ENCODE results near the gene ZC3HAV1L.
"Not testable (repeated sequence)": the region's sequence is repeated elsewhere in the genome, so short reads cannot be mapped to it uniquely, and the experiment has no call there.

ZC3HAV1L gene

DNA sequence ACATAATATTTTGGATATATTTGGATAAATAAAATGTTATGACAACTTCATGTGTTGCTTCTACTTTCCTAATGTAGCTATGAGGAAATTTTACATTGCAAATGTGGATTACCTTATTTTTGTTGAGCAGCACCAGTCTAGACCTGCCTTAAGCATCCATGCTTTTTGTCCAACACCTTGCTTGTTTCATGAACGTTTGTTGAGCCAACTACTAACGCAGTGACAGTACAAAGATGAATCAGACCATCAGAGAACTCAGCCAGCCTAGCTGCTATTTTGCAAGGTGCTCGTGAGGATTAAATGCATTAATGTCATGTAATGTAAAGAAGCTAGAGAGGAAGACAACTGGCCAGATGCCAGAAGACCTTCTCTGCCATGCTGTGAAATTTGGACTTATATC lies 1.1 kb upstream of the ZC3HAV1L start:
- H3K4me3 ChIP-seq (ENCODE audit: extremely low read depth, insufficient read depth, low read length, poor library complexity, severe bottlenecking) = no peak overlapping the region
- H3K36me3 ChIP-seq (ENCODE audit: control insufficient read depth, insufficient read depth, low read length) = peaks cover 24% of the 10 kb centered on the region
- H3K9me3 ChIP-seq (ENCODE audit: control insufficient read depth, low read length) = no peaks in the 10 kb centered on the region
- 93% methylated on average over 3 of the region's 3 CpGs for WGBS, 2 experiments (ENCODE audit: insufficient coverage in 2 of 2)
- H3K27ac ChIP-seq (ENCODE audit: low read depth, low read length, severe bottlenecking) = no peak overlapping the region
- peaks cover 7% of the 10 kb centered on the region for H3K4me1 ChIP-seq (ENCODE audit: control insufficient read depth, insufficient read depth, low read length, poor library complexity, severe bottlenecking)

DNA sequence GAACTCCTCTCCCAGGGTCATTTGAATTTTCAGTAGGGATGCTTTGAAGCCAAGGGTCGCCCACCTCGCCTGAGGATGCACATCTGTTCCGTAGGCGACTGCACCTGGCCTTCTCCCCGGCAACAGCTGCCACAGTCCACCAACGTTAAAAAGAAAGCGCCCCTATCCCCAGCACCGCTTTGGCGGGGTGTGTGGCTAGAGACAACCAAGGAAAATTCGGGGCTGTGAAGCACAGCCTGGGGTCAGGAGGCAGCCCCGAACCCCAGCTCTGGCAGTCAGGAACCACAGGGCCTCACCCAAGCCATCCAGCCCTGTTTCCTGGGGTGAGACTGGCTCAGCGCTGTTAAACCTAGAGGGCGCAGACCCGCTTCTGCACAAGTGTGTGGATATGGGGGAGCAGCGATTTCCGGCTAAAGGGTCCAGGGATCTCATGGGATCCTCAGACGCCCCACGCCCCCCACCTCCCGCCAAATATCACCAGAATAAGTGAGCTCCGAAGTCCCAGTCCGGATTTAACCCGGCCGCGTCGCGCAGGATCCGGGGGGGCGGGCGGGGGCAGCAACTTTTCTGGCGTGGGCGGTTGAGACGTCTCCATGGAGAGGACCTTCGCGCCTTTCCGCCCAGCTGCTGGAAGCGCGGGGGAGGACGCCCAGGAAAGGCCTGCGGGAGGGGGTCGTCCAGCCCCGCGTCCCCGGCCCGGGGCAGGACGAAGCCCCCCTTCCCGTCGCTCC lies 822 bp downstream of the ZC3HAV1L start:
- peaks cover 7% of the 10 kb centered on the region for H3K4me1 ChIP-seq (ENCODE audit: control insufficient read depth, insufficient read depth, low read length, poor library complexity, severe bottlenecking)
- H3K9me3 ChIP-seq (ENCODE audit: control insufficient read depth, low read length) = no peaks in the 10 kb centered on the region
- H3K36me3 ChIP-seq (ENCODE audit: control insufficient read depth, insufficient read depth, low read length) = peaks cover 37% of the 10 kb centered on the region
- 33% methylated on average over 35 to 39 of the region's 47 CpGs for WGBS, 2 experiments (ENCODE audit: insufficient coverage in 2 of 2)
- peak overlapping the region; percentile 60 for H3K4me3 ChIP-seq (ENCODE audit: extremely low read depth, insufficient read depth, low read length, poor library complexity, severe bottlenecking)
- H3K27ac ChIP-seq (ENCODE audit: low read depth, low read length, severe bottlenecking) = no peak overlapping the region

GRCh38 chr7:139034336-139034735 lies 1.5 kb downstream of the ZC3HAV1L start:
- Histone ChIP-seq H3K36me3 (ENCODE audit: control insufficient read depth, insufficient read depth, low read length) (peaks cover 44% of the 10 kb centered on the region), H3K4me3 (ENCODE audit: extremely low read depth, insufficient read depth, low read length, poor library complexity, severe bottlenecking) (peak overlapping the region; percentile 60), H3K9me3 (ENCODE audit: control insufficient read depth, low read length) (no peaks in the 10 kb centered on the region), H3K4me1 (ENCODE audit: control insufficient read depth, insufficient read depth, low read length, poor library complexity, severe bottlenecking) (peaks cover 7% of the 10 kb centered on the region), H3K27ac (ENCODE audit: low read depth, low read length, severe bottlenecking) (no peak overlapping the region)
- WGBS, 2 experiments (ENCODE audit: insufficient coverage in 2 of 2) = 94 to 98% methylated on average over 5 of the region's 5 CpGs

DNA sequence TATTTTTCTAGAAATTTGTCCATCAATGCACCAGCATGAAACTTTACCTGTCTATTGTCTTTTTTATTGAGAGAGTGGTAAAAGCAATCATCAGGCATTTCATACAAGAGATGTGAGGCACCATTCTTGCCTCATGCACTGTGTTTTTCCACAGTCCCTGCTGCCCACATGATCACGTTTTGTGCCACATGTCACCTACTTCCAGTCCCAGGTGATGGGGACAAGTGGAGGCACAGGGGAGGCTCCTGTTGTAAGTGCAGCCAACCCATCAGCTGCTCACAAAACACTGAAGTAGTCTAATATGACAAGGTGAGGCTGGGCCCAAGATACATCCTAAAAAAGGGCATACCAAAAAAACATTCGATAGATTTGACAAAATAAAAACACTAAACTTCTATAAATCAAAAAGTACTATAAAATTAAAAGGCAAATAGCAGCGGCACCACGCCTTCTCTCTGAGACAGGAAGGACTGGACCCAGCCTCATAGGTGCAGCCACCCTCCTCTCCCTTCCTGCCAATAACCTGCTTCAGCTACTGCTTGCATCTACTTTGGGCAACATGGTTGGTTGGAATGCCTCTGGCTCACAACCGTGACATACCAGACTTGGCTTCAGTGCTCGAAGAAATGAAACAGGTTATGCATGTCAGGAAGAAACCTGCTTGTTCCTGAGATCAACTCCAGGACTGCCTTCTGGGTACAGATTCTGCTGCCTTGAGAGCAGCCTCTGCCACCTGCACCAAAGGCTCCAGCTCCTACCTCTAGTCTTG lies 2.3 kb downstream of the ZC3HAV1L start:
- 96 to 100% methylated on average over 3 to 5 of the region's 6 CpGs for WGBS, 2 experiments (ENCODE audit: insufficient coverage in 2 of 2)
- Histone ChIP-seq H3K36me3 (ENCODE audit: control insufficient read depth, insufficient read depth, low read length) (peaks cover 52% of the 10 kb centered on the region), H3K9me3 (ENCODE audit: control insufficient read depth, low read length) (no peaks in the 10 kb centered on the region), H3K27ac (ENCODE audit: low read depth, low read length, severe bottlenecking) (no peak overlapping the region), H3K4me1 (ENCODE audit: control insufficient read depth, insufficient read depth, low read length, poor library complexity, severe bottlenecking) (peaks cover 7% of the 10 kb centered on the region), H3K4me3 (ENCODE audit: extremely low read depth, insufficient read depth, low read length, poor library complexity, severe bottlenecking) (no peak overlapping the region)

GRCh38 chr7:139032473-139032872 lies 3.4 kb downstream of the ZC3HAV1L start:
- no peak overlapping the region for H3K4me3 ChIP-seq (ENCODE audit: extremely low read depth, insufficient read depth, low read length, poor library complexity, severe bottlenecking)
- peaks cover 60% of the 10 kb centered on the region for H3K36me3 ChIP-seq (ENCODE audit: control insufficient read depth, insufficient read depth, low read length)
- no peak overlapping the region for H3K27ac ChIP-seq (ENCODE audit: low read depth, low read length, severe bottlenecking)
- no peaks in the 10 kb centered on the region for H3K9me3 ChIP-seq (ENCODE audit: control insufficient read depth, low read length)
- H3K4me1 ChIP-seq (ENCODE audit: control insufficient read depth, insufficient read depth, low read length, poor library complexity, severe bottlenecking) = peaks cover 7% of the 10 kb centered on the region
- WGBS, 2 experiments (ENCODE audit: insufficient coverage in 2 of 2) = 100% methylated on average over 2 of the region's 4 CpGs; no CpG with 5 or more reads in 1 of the 2 experiments

DNA sequence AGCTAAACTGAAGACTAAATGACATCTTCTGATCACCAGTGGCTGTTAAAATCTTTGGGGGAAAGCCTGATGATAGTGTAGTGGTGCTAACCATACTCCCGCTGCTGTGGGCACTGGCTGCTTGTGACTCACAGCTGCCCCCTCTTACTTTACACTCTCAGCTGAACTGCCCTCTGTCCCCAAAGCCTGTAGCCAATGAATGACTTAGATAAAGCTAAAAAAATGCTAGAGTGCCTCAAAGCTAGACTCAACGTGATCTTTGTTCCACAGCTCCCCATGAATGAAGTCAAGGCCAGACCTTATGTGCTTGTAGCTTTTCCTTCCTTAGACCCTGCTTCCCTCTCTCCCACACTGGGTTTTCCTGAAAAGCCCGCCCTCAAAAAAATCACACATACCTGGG lies 6.5 kb downstream of the ZC3HAV1L start:
- H3K4me1 ChIP-seq (ENCODE audit: control insufficient read depth, insufficient read depth, low read length, poor library complexity, severe bottlenecking) = peaks cover under 1% of the 10 kb centered on the region
- H3K4me3 ChIP-seq (ENCODE audit: extremely low read depth, insufficient read depth, low read length, poor library complexity, severe bottlenecking) = no peak overlapping the region
- WGBS, 2 experiments (ENCODE audit: insufficient coverage in 2 of 2) = 86 to 90% methylated on average over 2 to 3 of the region's 3 CpGs
- no peaks in the 10 kb centered on the region for H3K9me3 ChIP-seq (ENCODE audit: control insufficient read depth, low read length)
- peaks cover 87% of the 10 kb centered on the region for H3K36me3 ChIP-seq (ENCODE audit: control insufficient read depth, insufficient read depth, low read length)
- no peak overlapping the region for H3K27ac ChIP-seq (ENCODE audit: low read depth, low read length, severe bottlenecking)

DNA sequence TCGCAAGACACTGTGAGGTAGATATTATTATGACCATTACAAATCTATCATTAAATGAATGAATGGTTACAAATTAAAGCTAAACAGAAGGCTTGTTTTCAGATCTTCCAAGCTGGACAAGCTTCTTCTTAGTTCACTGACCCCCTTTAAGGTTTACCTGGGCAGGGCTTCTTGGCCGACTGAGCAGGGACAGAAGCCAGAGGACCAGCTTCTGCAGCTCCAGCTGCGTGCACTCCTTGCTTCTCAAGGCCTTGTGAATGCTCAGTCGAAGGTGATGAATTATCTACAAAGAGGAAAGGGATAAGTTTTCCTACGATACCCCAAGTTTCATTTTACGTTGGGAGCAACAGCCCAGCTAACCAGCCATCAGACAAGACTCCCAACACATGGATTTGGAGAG lies 9.3 kb downstream of the ZC3HAV1L start:
- WGBS, 2 experiments (ENCODE audit: insufficient coverage in 2 of 2) = 96 to 100% methylated on average over 2 to 3 of the region's 6 CpGs
- H3K4me1 ChIP-seq (ENCODE audit: control insufficient read depth, insufficient read depth, low read length, poor library complexity, severe bottlenecking) = no peaks in the 10 kb centered on the region
- H3K27ac ChIP-seq (ENCODE audit: low read depth, low read length, severe bottlenecking) = no peak overlapping the region
- no peak overlapping the region for H3K4me3 ChIP-seq (ENCODE audit: extremely low read depth, insufficient read depth, low read length, poor library complexity, severe bottlenecking)
- no peaks in the 10 kb centered on the region for H3K9me3 ChIP-seq (ENCODE audit: control insufficient read depth, low read length)
- peaks cover 73% of the 10 kb centered on the region for H3K36me3 ChIP-seq (ENCODE audit: control insufficient read depth, insufficient read depth, low read length)

GRCh38 chr7:139025861-139026260 lies 10.0 kb downstream of the ZC3HAV1L start:
- not testable (repeated sequence) for H3K4me3 ChIP-seq (ENCODE audit: extremely low read depth, insufficient read depth, low read length, poor library complexity, severe bottlenecking); H3K9me3 ChIP-seq (ENCODE audit: control insufficient read depth, low read length); H3K4me1 ChIP-seq (ENCODE audit: control insufficient read depth, insufficient read depth, low read length, poor library complexity, severe bottlenecking); H3K27ac ChIP-seq (ENCODE audit: low read depth, low read length, severe bottlenecking)
- peaks cover 68% of the 10 kb centered on the region for H3K36me3 ChIP-seq (ENCODE audit: control insufficient read depth, insufficient read depth, low read length)
- WGBS, 2 experiments (ENCODE audit: insufficient coverage in 2 of 2) = 83 to 95% methylated on average over 1 to 3 of the region's 5 CpGs

DNA sequence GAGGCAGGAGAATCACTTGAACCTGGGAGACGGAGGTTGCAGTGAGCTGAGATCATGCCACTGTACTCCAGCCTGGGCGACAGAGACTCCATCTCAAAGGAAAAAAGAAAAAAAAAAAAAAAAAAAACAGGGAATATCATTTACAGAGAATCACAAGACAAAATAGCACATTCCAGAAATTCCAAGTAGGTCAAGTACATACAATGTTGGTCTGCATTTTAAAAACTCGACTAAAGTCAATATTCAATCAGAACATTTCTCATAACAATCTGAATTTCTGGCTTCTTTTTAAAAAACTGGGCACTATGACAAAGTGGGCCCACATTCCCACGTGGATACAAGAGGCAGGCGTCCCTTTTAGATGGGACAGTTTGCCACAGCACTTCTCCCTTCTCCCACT lies 12.8 kb downstream of the ZC3HAV1L start:
- no peak overlapping the region for H3K27ac ChIP-seq (ENCODE audit: low read depth, low read length, severe bottlenecking)
- peaks cover 54% of the 10 kb centered on the region for H3K36me3 ChIP-seq (ENCODE audit: control insufficient read depth, insufficient read depth, low read length)
- no peaks in the 10 kb centered on the region for H3K4me1 ChIP-seq (ENCODE audit: control insufficient read depth, insufficient read depth, low read length, poor library complexity, severe bottlenecking)
- WGBS, 2 experiments (ENCODE audit: insufficient coverage in 2 of 2) = 83 to 87% methylated on average over 3 of the region's 5 CpGs
- no peaks in the 10 kb centered on the region for H3K9me3 ChIP-seq (ENCODE audit: control insufficient read depth, low read length)
- H3K4me3 ChIP-seq (ENCODE audit: extremely low read depth, insufficient read depth, low read length, poor library complexity, severe bottlenecking) = no peak overlapping the region

DNA sequence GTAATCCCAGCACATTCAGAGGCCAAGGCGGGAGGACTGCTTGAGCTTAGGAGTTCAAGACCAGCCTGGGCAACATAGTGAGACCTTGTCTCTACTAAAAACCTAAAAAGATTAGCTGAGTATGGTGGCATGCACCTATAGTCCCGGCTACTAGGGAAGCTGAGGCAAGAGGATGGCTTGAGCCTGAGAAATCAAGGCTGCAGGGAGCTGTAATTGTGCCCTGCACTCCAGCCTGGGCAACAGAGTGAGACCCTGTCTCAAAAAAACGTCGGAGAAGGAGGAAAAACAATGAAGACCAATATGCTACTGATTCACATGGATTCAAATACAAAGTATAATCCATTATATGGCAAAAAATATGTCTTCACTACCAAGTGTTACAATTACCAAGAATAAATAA lies 13.6 kb downstream of the ZC3HAV1L start:
- 40 to 85% methylated on average over 1 to 4 of the region's 4 CpGs for WGBS, 2 experiments (ENCODE audit: insufficient coverage in 2 of 2)
- Histone ChIP-seq H3K36me3 (ENCODE audit: control insufficient read depth, insufficient read depth, low read length) (peaks cover 48% of the 10 kb centered on the region), H3K4me3 (ENCODE audit: extremely low read depth, insufficient read depth, low read length, poor library complexity, severe bottlenecking) (no peak overlapping the region), H3K27ac (ENCODE audit: low read depth, low read length, severe bottlenecking) (no peak overlapping the region), H3K9me3 (ENCODE audit: control insufficient read depth, low read length) (no peaks in the 10 kb centered on the region), H3K4me1 (ENCODE audit: control insufficient read depth, insufficient read depth, low read length, poor library complexity, severe bottlenecking) (no peaks in the 10 kb centered on the region)

DNA sequence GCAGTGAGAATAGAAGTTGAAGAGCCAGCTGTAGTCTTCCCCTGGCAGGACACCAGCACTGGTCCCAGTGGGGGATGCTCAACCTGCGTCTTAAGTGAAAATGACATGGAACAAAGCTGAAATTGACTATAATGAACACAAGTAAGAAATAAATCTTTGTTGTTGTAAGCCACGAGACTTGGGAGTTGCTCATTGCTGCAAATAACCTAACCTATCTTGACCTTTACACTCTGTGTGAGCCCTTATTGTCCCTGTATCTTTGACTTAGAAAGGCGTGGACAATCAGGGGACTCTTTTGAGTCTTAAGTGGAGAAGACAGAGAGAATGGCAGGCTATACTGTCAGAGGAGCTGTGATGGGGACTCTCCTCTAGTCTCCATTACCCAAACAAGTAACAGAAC lies 16.9 kb downstream of the ZC3HAV1L start:
- 92 to 100% methylated on average over 1 to 2 of the region's 3 CpGs for WGBS, 2 experiments (ENCODE audit: insufficient coverage in 2 of 2)
- Histone ChIP-seq H3K27ac (ENCODE audit: low read depth, low read length, severe bottlenecking) (no peak overlapping the region), H3K4me3 (ENCODE audit: extremely low read depth, insufficient read depth, low read length, poor library complexity, severe bottlenecking) (no peak overlapping the region), H3K9me3 (ENCODE audit: control insufficient read depth, low read length) (no peaks in the 10 kb centered on the region), H3K4me1 (ENCODE audit: control insufficient read depth, insufficient read depth, low read length, poor library complexity, severe bottlenecking) (no peaks in the 10 kb centered on the region), H3K36me3 (ENCODE audit: control insufficient read depth, insufficient read depth, low read length) (peaks cover 21% of the 10 kb centered on the region)

Measured in mesodermal cell (in vitro differentiated cells).